GM19035 (cell line): ENCODE data around the gene E4F1.
A peak's percentile ranks its signal among the peaks of the same experiment; 100 is the strongest.

Source experiments
- ATAC-seq: cut with Tn5 transposase; IDR thresholded peaks from one replicate; pipeline ENCODE4 v1.9.1; 2021; ENCODE audit not compliant: unreplicated experiment

Gene E4F1

GRCh38 chr16:2223221-2223941, at the start of gene E4F1:
E4F1 (plus strand) TSS chr16:2223591; CDS start chr16:2223614, 23 bp downstream.
- ATAC-seq, result peak; percentile 93

GRCh38 chr16:2173916-2174315, 49.5 kb upstream of the E4F1 start:
- ATAC-seq, result no peak

- ATAC-seq, result no peak
Measured at GRCh38 chr16:2174396-2175131, 48.8 kb upstream of the E4F1 start.

- ATAC-seq, result no peak
Measured at GRCh38 chr16:2175454-2175853, 47.9 kb upstream of the E4F1 start.

GRCh38 chr16:2176047-2176446, 47.3 kb upstream of the E4F1 start:
- ATAC-seq, result no peak

- ATAC-seq, result no peak
Measured at GRCh38 chr16:2177101-2177500, 46.3 kb upstream of the E4F1 start.

GRCh38 chr16:2177561-2177960, 45.8 kb upstream of the E4F1 start:
- no peak for ATAC-seq

GRCh38 chr16:2178321-2179106, 44.9 kb upstream of the E4F1 start:
- ATAC-seq, result no peak

GRCh38 chr16:2179107-2179501, 44.3 kb upstream of the E4F1 start:
- no peak for ATAC-seq

- ATAC-seq, result no peak
Measured at GRCh38 chr16:2179576-2179975, 43.8 kb upstream of the E4F1 start.

- no peak for ATAC-seq
Measured at GRCh38 chr16:2180461-2180860, 42.9 kb upstream of the E4F1 start.

GRCh38 chr16:2180962-2181923, 42.1 kb upstream of the E4F1 start:
- ATAC-seq, result no peak

- no peak for ATAC-seq
Measured at GRCh38 chr16:2181952-2182351, 41.4 kb upstream of the E4F1 start.

- no peak for ATAC-seq
Measured at GRCh38 chr16:2183671-2184070, 39.7 kb upstream of the E4F1 start.

- no peak for ATAC-seq
Measured at GRCh38 chr16:2184346-2184745, 39.0 kb upstream of the E4F1 start.

- ATAC-seq, result no peak
Measured at GRCh38 chr16:2184962-2185361, 38.4 kb upstream of the E4F1 start.

- ATAC-seq, result no peak
Measured at GRCh38 chr16:2186064-2186463, 37.3 kb upstream of the E4F1 start.

GRCh38 chr16:2186505-2186904, 36.9 kb upstream of the E4F1 start:
- no peak for ATAC-seq

- no peak for ATAC-seq
Measured at GRCh38 chr16:2187212-2187611, 36.2 kb upstream of the E4F1 start.

GRCh38 chr16:2188395-2188794, 35.0 kb upstream of the E4F1 start:
- no peak for ATAC-seq
